CD4-positive, alpha-beta memory T cell (primary cell): Measurements from ENCODE around the gene OR9Q2. TPM values are rescaled to one million over a fixed set of nuclear protein-coding genes. Genes with fewer than 3 reads are reported as not detected.

Experiments used
- CTCF ChIA-PET: fragments of 350-600 bp; sonication (Branson Sonifier 250); formaldehyde crosslinking; loops from one replicate; lab custom pipeline; 2021; ENCODE audit warnings: inconsistent platforms; ENCODE audit not compliant: partially characterized antibody; lab: Charles Lee
- POLR2A ChIA-PET: fragments of 350-600 bp; sonication (Branson Sonifier 250); formaldehyde crosslinking; loops from one replicate; lab custom pipeline; 2021; ENCODE audit not compliant: partially characterized antibody; lab: Charles Lee
- DNase-seq, 5 donors: peaks; one replicate each; pipeline versions ENCODE4 v3.0.0 to v3.0.0-alpha.2; 2020 to 2022; ENCODE audit warnings: mixed read lengths in 1 of 5
- H3K27ac ChIP-seq: one replicate; pipeline ENCODE4 v1.7.0; 2013; ENCODE audit warnings: low read depth, low read length
- H3K27me3 ChIP-seq: 2 replicates; pipeline ENCODE4 v1.7.0; 2013; ENCODE audit warnings: mild to moderate bottlenecking, low read length, moderate library complexity; ENCODE audit not compliant: insufficient read depth
- H3K36me3 ChIP-seq: 2 replicates; pipeline ENCODE4 v1.7.0; 2013; ENCODE audit warnings: mild to moderate bottlenecking, low read length, moderate library complexity; ENCODE audit not compliant: insufficient read depth
- H3K4me1 ChIP-seq: 2 replicates; pipeline ENCODE4 v1.7.0; 2013; ENCODE audit warnings: mild to moderate bottlenecking, low read length, moderate library complexity; ENCODE audit not compliant: insufficient read depth
- H3K4me3 ChIP-seq, 2 donors: one replicate each; pipeline ENCODE4 v1.7.0; 2013; ENCODE audit warnings: low read length in 2 of 2, mild to moderate bottlenecking in 1 of 2
- H3K9me3 ChIP-seq, 2 donors: one replicate each; pipeline ENCODE4 v1.7.0; 2013; ENCODE audit warnings: low read length in 2 of 2, control low read depth in 1 of 2; ENCODE audit not compliant: control insufficient read depth in 1 of 2
- H3K27ac Mint-ChIP-seq, 7 donors: one replicate each; pipeline ENCODE4 v1.8.0; 2020 to 2021; ENCODE audit warnings: mixed read lengths in 7 of 7, mild to moderate bottlenecking in 6 of 7, inconsistent platforms in 3 of 7, moderate library complexity in 3 of 7
- H3K27me3 Mint-ChIP-seq, 2 donors: one replicate each; pipeline ENCODE4 v1.8.0; 2020 to 2021; ENCODE audit warnings: mixed read lengths in 2 of 2
- H3K36me3 Mint-ChIP-seq, 2 donors: one replicate each; pipeline ENCODE4 v1.8.0; 2020 to 2021; ENCODE audit warnings: mixed read lengths in 2 of 2, inconsistent platforms in 1 of 2, mild to moderate bottlenecking in 1 of 2
- H3K4me1 Mint-ChIP-seq, 4 donors: one replicate each; pipeline ENCODE4 v1.8.0; 2020 to 2021; ENCODE audit warnings: mixed read lengths in 4 of 4, mild to moderate bottlenecking in 1 of 4
- H3K4me3 Mint-ChIP-seq, 8 donors: one replicate each; pipeline ENCODE4 v1.8.0; 2020 to 2021; ENCODE audit warnings: mixed read lengths in 8 of 8, mild to moderate bottlenecking in 7 of 8, moderate library complexity in 6 of 8, inconsistent platforms in 3 of 8
- H3K9me3 Mint-ChIP-seq, 8 donors: one replicate each; pipeline ENCODE4 v1.8.0; 2020 to 2021; ENCODE audit warnings: mixed read lengths in 8 of 8, mild to moderate bottlenecking in 5 of 8, inconsistent platforms in 3 of 8, moderate library complexity in 1 of 8
- intact Hi-C: fragments of 100-400 bp; cut with micrococcal nuclease; formaldehyde crosslinking; loops from one replicate; pipeline ENCODE4 v1.15.1; 2023
- polyA plus RNA-seq, 2 donors: library from polyadenylated mRNA; unstranded; fragments of 300-500 nt; fragmentation: Illumina TruSeq; gene quantifications; one replicate each; pipeline ENCODE4 v1.2.3, GENCODE V29; 2021
- total RNA-seq, 2 experiments: library from RNA; stranded (reverse); gene quantifications; one replicate each; pipeline ENCODE4 v1.2.3, GENCODE V29; 2021

OR9Q2 gene, protein sequence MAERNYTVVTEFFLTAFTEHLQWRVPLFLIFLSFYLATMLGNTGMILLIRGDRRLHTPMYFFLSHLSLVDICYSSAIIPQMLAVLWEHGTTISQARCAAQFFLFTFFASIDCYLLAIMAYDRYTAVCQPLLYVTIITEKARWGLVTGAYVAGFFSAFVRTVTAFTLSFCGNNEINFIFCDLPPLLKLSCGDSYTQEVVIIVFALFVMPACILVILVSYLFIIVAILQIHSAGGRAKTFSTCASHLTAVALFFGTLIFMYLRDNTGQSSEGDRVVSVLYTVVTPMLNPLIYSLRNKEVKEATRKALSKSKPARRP
- total RNA-seq (not detected), polyA plus RNA-seq (not detected)

DNA sequence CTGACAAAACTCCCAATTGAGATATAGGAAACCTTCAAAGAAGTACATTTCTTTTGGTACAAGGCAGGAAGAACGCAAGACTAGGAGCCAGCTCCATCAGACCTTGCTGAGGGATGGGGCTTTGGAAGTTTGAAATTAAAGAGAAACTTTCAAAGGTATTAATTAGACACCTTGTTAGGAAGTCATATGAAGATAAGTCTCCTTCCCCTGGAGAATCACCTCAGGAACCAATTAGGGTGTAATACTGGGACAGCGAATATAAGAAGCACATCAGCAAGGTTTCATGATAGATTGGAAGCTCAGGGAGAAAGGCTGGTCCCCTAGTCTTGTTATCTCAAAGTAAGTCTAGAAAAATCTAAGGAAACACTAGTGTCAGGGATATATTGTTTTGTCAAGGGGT, at the start of gene OR9Q2:
OR9Q2 (plus strand) TSS at position 301 of the 400 bp plus-strand sequence. CDS start 1,421 bp downstream, outside the sequence.
- no peaks in the 10 kb centered on the region for H3K9me3 ChIP-seq
- no peak for DNase-seq
- H3K4me1 ChIP-seq = no peaks in the 10 kb centered on the region
- no peak within 1 kb of the TSS for H3K4me3 ChIP-seq
- no peaks in the 10 kb centered on the region for H3K36me3 ChIP-seq
- H3K27me3 ChIP-seq = no peaks in the 10 kb centered on the region
- no peaks in the 10 kb centered on the region for H3K4me1 Mint-ChIP-seq
- no peaks in the 10 kb centered on the region for H3K9me3 Mint-ChIP-seq
- POLR2A ChIA-PET = no interaction called here
- intact Hi-C loops = no loop called here
- no peak within 1 kb of the TSS for H3K4me3 Mint-ChIP-seq
- H3K36me3 Mint-ChIP-seq = no peaks in the 10 kb centered on the region
- CTCF ChIA-PET = interaction anchor here (0.6 kb wide), 1 partner anchor 33 kb away, joined by 3 read pairs; no protein-coding TSS in a partner anchor
- no peaks in the 10 kb centered on the region for H3K27me3 Mint-ChIP-seq
- no peak within 1 kb of the TSS for H3K27ac ChIP-seq
- H3K27ac Mint-ChIP-seq = no peak within 1 kb of the TSS

DNA sequence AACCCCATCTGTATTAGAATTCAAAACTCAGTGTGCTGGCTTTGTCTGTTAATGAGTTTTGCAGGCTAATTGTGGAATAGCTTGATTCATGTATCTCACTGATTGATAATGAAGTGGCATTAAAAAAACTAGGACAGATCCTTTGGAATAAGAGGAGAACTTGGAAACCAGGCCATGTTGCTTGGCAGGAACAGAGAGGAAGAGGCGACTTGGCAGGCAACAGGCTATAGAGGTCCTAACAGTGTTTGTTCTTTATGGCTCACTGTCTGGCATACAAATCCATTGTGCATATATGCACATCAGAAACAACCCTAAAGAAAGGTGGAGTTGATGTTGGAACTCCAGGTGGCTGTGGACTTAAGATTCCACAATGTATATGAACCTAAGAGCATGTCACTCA, 46.1 kb upstream of the OR9Q2 start:
- Histone ChIP-seq H3K4me3 (no peak overlapping the region), H3K9me3 (no peaks in the 10 kb centered on the region), H3K4me1 (no peaks in the 10 kb centered on the region), H3K36me3 (no peaks in the 10 kb centered on the region), H3K27me3 (no peaks in the 10 kb centered on the region), H3K27ac (no peak overlapping the region)
- H3K27me3 Mint-ChIP-seq = peaks cover 6 to 12% of the 10 kb centered on the region in 2 donors
- DNase-seq = no peak
- ChIA-PET CTCF (no interaction called here), POLR2A (no interaction called here)
- no peaks in the 10 kb centered on the region for H3K36me3 Mint-ChIP-seq
- intact Hi-C loops = no loop called here
- no peak overlapping the region for H3K4me3 Mint-ChIP-seq
- no peaks in the 10 kb centered on the region for H3K4me1 Mint-ChIP-seq
- H3K27ac Mint-ChIP-seq = no peak overlapping the region
- H3K9me3 Mint-ChIP-seq = peaks cover 0 to 4% (median 0%) of the 10 kb centered on the region in 8 donors

DNA sequence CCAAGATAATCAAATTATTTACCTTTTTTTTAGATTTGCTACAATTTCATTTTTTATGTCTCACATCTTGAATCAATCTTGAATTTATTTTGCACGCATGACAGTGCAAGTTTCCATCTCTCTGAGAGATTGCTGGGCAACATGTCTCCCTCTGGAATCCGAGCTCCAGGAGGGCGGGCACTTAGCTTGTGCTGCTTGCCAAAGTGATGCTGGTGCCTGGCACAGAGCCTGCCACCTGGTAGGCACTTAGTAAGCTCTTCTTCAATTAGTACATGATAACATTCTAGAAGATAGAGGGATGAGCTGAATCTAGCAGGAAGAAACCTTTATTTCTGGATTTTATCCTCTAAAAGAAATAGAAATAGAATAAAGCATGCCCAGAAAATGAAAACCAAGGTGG, 36.1 kb upstream of the OR9Q2 start:
- POLR2A ChIA-PET = no interaction called here
- no peak overlapping the region for H3K27ac Mint-ChIP-seq
- DNase-seq = no peak
- H3K4me1 ChIP-seq = no peaks in the 10 kb centered on the region
- no peaks in the 10 kb centered on the region for H3K9me3 ChIP-seq
- H3K4me3 ChIP-seq = no peak overlapping the region
- H3K4me1 Mint-ChIP-seq = no peaks in the 10 kb centered on the region
- peaks cover 5% of the 10 kb centered on the region in 2 donors for H3K27me3 Mint-ChIP-seq
- H3K36me3 ChIP-seq = no peaks in the 10 kb centered on the region
- no peaks in the 10 kb centered on the region for H3K27me3 ChIP-seq
- H3K4me3 Mint-ChIP-seq = no peak overlapping the region
- H3K27ac ChIP-seq = no peak overlapping the region
- H3K36me3 Mint-ChIP-seq = no peaks in the 10 kb centered on the region
- intact Hi-C loops = no loop called here
- CTCF ChIA-PET = no interaction called here
- peaks cover 0 to 3% (median 0%) of the 10 kb centered on the region in 8 donors for H3K9me3 Mint-ChIP-seq

DNA sequence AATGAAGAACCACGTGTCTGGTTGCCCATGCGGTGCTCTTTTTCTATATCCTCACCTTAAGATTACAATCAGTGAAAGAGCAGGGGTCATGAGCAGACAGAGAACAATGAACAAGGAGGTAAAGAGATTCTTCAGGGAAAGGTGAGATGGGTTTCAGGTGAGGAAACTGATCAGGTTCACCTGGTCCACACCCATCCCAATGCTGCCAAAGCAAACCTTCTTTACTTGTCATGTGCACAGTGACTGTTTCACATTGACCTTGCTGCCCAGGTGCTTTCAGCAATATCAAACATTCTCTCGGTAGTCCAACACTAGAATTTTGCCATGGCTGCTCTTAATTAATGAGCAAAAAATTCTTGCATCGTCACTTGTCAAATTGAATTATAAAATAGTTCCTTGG, 24.5 kb upstream of the OR9Q2 start:
- peaks cover 2 to 3% of the 10 kb centered on the region in 2 donors for H3K27me3 Mint-ChIP-seq
- H3K27ac Mint-ChIP-seq = no peak overlapping the region
- CTCF ChIA-PET = no interaction called here
- Histone ChIP-seq H3K4me3 (no peak overlapping the region), H3K36me3 (no peaks in the 10 kb centered on the region), H3K9me3 (no peaks in the 10 kb centered on the region), H3K27me3 (no peaks in the 10 kb centered on the region), H3K4me1 (no peaks in the 10 kb centered on the region), H3K27ac (no peak overlapping the region)
- no peak for DNase-seq
- POLR2A ChIA-PET = no interaction called here
- intact Hi-C loops = no loop called here
- H3K9me3 Mint-ChIP-seq = peaks cover 0 to 12% (median 0%) of the 10 kb centered on the region in 8 donors
- H3K4me3 Mint-ChIP-seq = no peak overlapping the region
- no peaks in the 10 kb centered on the region for H3K36me3 Mint-ChIP-seq
- no peaks in the 10 kb centered on the region for H3K4me1 Mint-ChIP-seq

DNA sequence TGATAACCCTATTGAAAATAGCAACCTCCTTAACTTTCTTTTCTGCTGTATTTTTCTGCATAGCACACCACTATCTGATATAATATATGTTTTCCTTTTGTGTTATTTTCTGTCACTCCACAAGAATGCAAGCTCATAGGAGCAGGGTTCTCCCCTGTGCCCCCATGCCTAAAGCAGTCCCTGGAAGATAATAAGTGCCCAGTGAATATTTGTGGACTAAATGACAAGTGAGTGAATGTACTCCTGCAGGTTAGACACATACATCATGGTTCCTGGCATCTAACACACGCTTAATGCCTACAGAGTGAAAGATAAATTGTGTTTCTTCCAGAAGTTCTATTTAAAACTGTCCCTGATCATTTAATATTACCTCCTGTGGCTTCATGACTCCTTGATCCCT, 23.9 kb upstream of the OR9Q2 start:
- no peaks in the 10 kb centered on the region for H3K27me3 ChIP-seq
- ChIA-PET POLR2A (no interaction called here), CTCF (no interaction called here)
- H3K36me3 ChIP-seq = no peaks in the 10 kb centered on the region
- Mint-ChIP-seq H3K4me3 (no peak overlapping the region), H3K9me3 (peaks cover 0 to 8% (median 0%) of the 10 kb centered on the region in 8 donors), H3K36me3 (no peaks in the 10 kb centered on the region), H3K27me3 (peaks cover 3 to 5% of the 10 kb centered on the region in 2 donors), H3K4me1 (no peaks in the 10 kb centered on the region), H3K27ac (no peak overlapping the region)
- intact Hi-C loops = no loop called here
- H3K27ac ChIP-seq = no peak overlapping the region
- no peaks in the 10 kb centered on the region for H3K4me1 ChIP-seq
- DNase-seq = no peak
- H3K4me3 ChIP-seq = no peak overlapping the region
- no peaks in the 10 kb centered on the region for H3K9me3 ChIP-seq

DNA sequence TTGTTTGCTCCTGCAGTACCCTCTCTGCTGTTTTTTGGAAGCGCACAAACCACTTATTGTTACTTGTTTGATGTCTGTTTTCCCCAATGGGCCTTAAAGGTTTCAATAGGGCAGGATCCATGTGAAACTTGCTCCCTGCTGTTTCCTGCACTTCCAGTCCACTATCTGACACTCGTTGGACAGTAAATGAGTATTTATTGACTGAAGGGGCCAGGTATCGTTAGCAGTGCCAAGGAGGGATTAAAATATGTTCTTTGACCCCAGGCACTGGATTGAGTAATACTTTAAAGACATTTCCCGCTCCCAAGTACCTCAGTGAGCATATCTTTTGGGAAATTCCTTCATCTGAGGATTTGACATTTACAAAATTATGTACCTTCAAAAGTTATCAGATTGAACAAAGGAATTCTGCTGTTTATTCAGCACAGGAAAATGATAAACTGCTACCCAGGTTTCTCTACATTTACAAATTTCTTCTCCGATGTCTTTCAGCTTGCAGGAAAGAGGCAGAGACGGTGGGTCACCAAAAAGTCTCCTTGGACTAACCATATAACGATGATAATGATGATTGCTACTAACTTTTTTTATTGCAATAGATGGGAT, 23.3 kb upstream of the OR9Q2 start:
- H3K9me3 ChIP-seq = no peaks in the 10 kb centered on the region
- no peak overlapping the region for H3K27ac Mint-ChIP-seq
- peaks cover 0 to 5% (median 0%) of the 10 kb centered on the region in 8 donors for H3K9me3 Mint-ChIP-seq
- no peaks in the 10 kb centered on the region for H3K36me3 ChIP-seq
- H3K27me3 ChIP-seq = no peaks in the 10 kb centered on the region
- no peak overlapping the region for H3K4me3 Mint-ChIP-seq
- no peaks in the 10 kb centered on the region for H3K4me1 ChIP-seq
- peaks cover 2 to 5% of the 10 kb centered on the region in 2 donors for H3K27me3 Mint-ChIP-seq
- intact Hi-C loops = no loop called here
- no peak for DNase-seq
- H3K4me3 ChIP-seq = no peak overlapping the region
- H3K36me3 Mint-ChIP-seq = no peaks in the 10 kb centered on the region
- ChIA-PET CTCF (no interaction called here), POLR2A (no interaction called here)
- no peaks in the 10 kb centered on the region for H3K4me1 Mint-ChIP-seq
- no peak overlapping the region for H3K27ac ChIP-seq

DNA sequence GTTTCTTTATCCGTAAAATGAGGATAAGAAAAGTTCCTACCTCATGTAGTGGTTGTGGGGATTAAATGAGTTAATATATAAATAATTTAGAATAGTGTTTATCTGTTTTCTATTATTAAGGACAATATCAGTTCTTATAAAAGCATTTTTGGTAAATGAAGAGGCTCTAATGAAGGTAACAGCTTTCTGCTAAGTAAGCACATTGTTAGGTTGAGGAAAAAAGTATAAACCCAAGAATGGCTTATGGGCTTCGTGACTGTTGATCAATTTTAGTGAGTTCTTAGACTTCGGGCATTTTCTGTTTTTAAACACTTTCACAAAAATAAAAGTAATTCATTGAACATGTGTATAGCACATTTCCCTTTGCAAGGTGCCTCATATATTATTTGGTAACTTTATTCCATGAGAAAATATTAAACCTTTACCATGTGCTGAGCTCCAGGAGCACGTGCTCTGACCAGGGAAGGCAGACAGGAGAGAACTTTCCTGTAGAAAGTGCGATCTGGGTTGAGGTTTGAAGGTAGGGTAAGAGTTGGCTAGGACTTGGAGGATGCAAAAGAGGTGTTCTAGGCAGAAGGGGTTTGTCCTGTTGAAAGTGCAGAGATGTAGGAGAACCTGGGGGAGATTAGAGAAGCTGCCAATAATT, 11.3 kb upstream of the OR9Q2 start:
- POLR2A ChIA-PET = no interaction called here
- H3K36me3 ChIP-seq = no peaks in the 10 kb centered on the region
- Mint-ChIP-seq H3K4me1 (no peaks in the 10 kb centered on the region), H3K36me3 (no peaks in the 10 kb centered on the region), H3K27ac (no peak overlapping the region), H3K27me3 (peaks cover 15 to 19% of the 10 kb centered on the region in 2 donors), H3K9me3 (peaks cover 0 to 3% (median under 1%) of the 10 kb centered on the region in 8 donors), H3K4me3 (no peak overlapping the region)
- no peaks in the 10 kb centered on the region for H3K27me3 ChIP-seq
- intact Hi-C loops = no loop called here
- H3K9me3 ChIP-seq = no peaks in the 10 kb centered on the region
- DNase-seq = no peak
- CTCF ChIA-PET = no interaction called here
- H3K4me1 ChIP-seq = no peaks in the 10 kb centered on the region
- H3K27ac ChIP-seq = no peak overlapping the region
- H3K4me3 ChIP-seq = no peak overlapping the region
